HG02623 (cell line): ENCODE measurements around the gene CDKL4.
"Not testable (repeated sequence)": the region's sequence is repeated elsewhere in the genome, so short reads cannot be mapped to it uniquely, and the experiment has no call there.

Source experiments
- ATAC-seq: cut with Tn5 transposase; IDR thresholded peaks from one replicate; pipeline ENCODE4 v1.9.1; 2021; ENCODE audit warnings: moderate library complexity; ENCODE audit not compliant: unreplicated experiment

Gene CDKL4

GRCh38 chr2:39234754-39235153 is 9.0 kb downstream of the CDKL4 start:
- no peak for ATAC-seq

GRCh38 chr2:39232141-39232540 is 11.6 kb downstream of the CDKL4 start:
- no peak for ATAC-seq

- no peak for ATAC-seq
Measured at GRCh38 chr2:39228413-39229209, 15.2 kb downstream of the CDKL4 start.

- ATAC-seq: peak; percentile 76
Measured at GRCh38 chr2:39227628-39228412, 15.9 kb downstream of the CDKL4 start.

GRCh38 chr2:39225567-39225966 is 18.2 kb downstream of the CDKL4 start:
- no peak for ATAC-seq

GRCh38 chr2:39223909-39224308 is 19.9 kb downstream of the CDKL4 start:
- no peak for ATAC-seq

GRCh38 chr2:39221459-39221858 is 22.3 kb downstream of the CDKL4 start:
- ATAC-seq: no peak

GRCh38 chr2:39220136-39220535 is 23.6 kb downstream of the CDKL4 start:
- ATAC-seq: no peak

- no peak for ATAC-seq
Measured at GRCh38 chr2:39218391-39218790, 25.4 kb downstream of the CDKL4 start.

GRCh38 chr2:39217192-39217550 is 26.6 kb downstream of the CDKL4 start:
- no peak for ATAC-seq

GRCh38 chr2:39216346-39217191 is 27.2 kb downstream of the CDKL4 start:
- no peak for ATAC-seq

GRCh38 chr2:39215545-39215944 is 28.2 kb downstream of the CDKL4 start:
- ATAC-seq: no peak

GRCh38 chr2:39213015-39213414 is 30.8 kb downstream of the CDKL4 start:
- no peak for ATAC-seq

- ATAC-seq: no peak
Measured at GRCh38 chr2:39210846-39211245, 32.9 kb downstream of the CDKL4 start.

GRCh38 chr2:39203382-39203781 is 40.4 kb downstream of the CDKL4 start:
- no peak for ATAC-seq

- no peak for ATAC-seq
Measured at GRCh38 chr2:39202639-39203369, 41.0 kb downstream of the CDKL4 start.

GRCh38 chr2:39197003-39197402 is 46.8 kb downstream of the CDKL4 start:
- ATAC-seq: not testable (repeated sequence)

- ATAC-seq: no peak
Measured at GRCh38 chr2:39194686-39195085, 49.1 kb downstream of the CDKL4 start.

- ATAC-seq: no peak
Measured at GRCh38 chr2:39188960-39189494, 54.7 kb downstream of the CDKL4 start.

- ATAC-seq: no peak
Measured at GRCh38 chr2:39183673-39184072, 60.1 kb downstream of the CDKL4 start.
